Measurements from ENCODE around the gene PON1.

The PON1 gene

DNA sequence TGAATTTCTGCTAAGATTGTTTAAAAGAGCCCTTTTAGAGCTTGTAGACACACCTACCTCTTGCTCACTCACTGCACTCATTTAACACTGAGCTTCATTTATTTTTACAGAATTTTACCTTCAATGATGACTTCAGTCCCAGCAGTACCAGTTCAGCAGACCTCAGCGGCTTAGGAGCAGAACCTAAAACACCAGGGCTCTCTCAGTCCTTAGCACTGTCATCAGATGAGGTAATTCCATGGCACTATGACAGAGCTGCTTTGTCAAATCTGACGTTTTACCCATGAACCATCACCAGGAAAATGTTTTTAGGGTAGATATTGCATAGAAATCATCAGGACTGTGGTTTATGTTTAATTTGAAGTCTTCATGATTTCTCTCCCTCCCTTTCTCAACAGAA, 38.2 kb downstream of the PON1 start:
- Histone ChIP-seq H3K36me3 (no peaks in the 10 kb centered on the region), H3K4me1 (no peaks in the 10 kb centered on the region), H3K9me3 (no peaks in the 10 kb centered on the region), H3K4me3 (ENCODE audit: low read depth, low read length) (no peak overlapping the region), H3K27me3 (0 out of 2 replicates have a peak, but pooled peaks cover 6% of the 10 kb centered on the region)
- TF ChIP-seq CTCF (IDR thresholded peaks at IDR 0.05; ENCODE audit: low read depth, low read length) = no peak
- no peak for DNase-seq

- TF ChIP-seq CTCF (IDR thresholded peaks at IDR 0.05; ENCODE audit: low read depth, low read length) = no peak
- Histone ChIP-seq H3K4me3 (ENCODE audit: low read depth, low read length) (no peak overlapping the region), H3K9me3 (no peaks in the 10 kb centered on the region), H3K27me3 (no peaks in the 10 kb centered on the region), H3K4me1 (no peaks in the 10 kb centered on the region), H3K36me3 (no peaks in the 10 kb centered on the region)
- DNase-seq = no peak
Observed at GRCh38 chr7:95279417-95279816, 44.9 kb downstream of the PON1 start.

DNA sequence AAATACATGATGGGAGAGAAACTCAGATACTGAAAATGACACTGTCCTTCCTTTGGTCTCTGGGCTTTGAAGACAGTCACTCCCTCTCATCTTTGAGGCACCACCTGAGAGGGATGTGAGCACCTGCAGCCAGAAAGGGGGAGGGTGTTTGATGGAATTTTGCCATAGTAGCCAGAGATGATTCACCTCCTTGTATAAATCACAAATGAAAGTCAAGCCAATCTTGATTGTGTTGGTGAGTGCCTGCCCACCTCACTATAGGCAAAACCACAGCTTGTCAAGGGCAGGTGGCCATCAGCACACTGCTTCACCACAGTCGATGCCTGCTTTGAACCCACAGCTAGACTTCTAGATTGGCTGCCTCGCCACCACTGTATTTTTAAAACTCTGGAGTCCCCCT, 48.2 kb downstream of the PON1 start:
- Histone ChIP-seq H3K36me3 (no peaks in the 10 kb centered on the region), H3K27me3 (no peaks in the 10 kb centered on the region), H3K4me3 (ENCODE audit: low read depth, low read length) (no peak overlapping the region), H3K4me1 (no peaks in the 10 kb centered on the region), H3K9me3 (no peaks in the 10 kb centered on the region)
- DNase-seq = no peak
- TF ChIP-seq CTCF (IDR thresholded peaks at IDR 0.05; ENCODE audit: low read depth, low read length) = no peak

DNA sequence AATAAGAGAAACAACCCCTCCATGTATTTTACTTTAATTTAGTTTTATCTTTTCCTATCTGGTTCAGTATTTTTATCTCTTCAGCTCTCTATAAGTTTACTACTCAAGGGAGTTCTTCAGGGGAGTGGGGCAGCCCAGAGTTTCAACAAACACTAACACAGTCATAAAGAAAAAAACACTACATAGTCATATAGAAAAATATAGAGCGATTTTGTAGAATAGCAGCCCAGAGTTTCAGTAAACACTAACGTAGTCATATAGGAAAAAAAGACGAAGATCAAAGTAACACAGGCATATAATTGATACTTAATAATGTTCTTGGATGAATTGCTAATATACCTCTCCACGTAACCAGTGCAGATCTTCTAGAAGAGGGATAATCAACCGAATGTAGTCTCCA, 54.7 kb downstream of the PON1 start:
- no peak for TF ChIP-seq CTCF (IDR thresholded peaks at IDR 0.05; ENCODE audit: low read depth, low read length)
- DNase-seq = no peak
- H3K36me3 ChIP-seq = no peaks in the 10 kb centered on the region
- no peaks in the 10 kb centered on the region for H3K27me3 ChIP-seq
- no peaks in the 10 kb centered on the region for H3K9me3 ChIP-seq
- no peak overlapping the region for H3K4me3 ChIP-seq (ENCODE audit: low read depth, low read length)
- no peaks in the 10 kb centered on the region for H3K4me1 ChIP-seq

- no peaks in the 10 kb centered on the region for H3K27me3 ChIP-seq
- H3K4me3 ChIP-seq (ENCODE audit: low read depth, low read length) = no peak overlapping the region
- TF ChIP-seq CTCF (IDR thresholded peaks at IDR 0.05; ENCODE audit: low read depth, low read length) = no peak
- DNase-seq = no peak
- no peaks in the 10 kb centered on the region for H3K4me1 ChIP-seq
- H3K36me3 ChIP-seq = no peaks in the 10 kb centered on the region
- no peaks in the 10 kb centered on the region for H3K9me3 ChIP-seq
Observed at GRCh38 chr7:95267754-95268153, 56.6 kb downstream of the PON1 start.

DNA sequence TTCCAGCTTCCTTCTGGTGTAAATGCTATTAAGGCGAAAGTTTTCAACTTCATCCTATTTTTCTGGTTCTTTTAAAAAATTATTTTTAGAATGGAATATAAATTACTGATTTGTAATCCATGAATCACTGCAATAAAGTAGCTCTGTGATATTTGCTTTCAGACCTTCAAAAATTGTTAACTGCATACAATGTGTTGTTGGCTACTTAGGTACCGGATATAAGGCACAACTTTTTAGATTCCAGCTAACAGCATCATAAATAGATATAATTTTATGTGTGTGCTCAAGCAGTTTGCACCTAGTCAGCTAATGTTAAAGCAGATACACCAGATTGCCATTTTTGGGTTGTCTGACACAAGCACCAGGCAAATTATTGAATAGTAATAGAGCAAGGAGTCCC, 58.7 kb downstream of the PON1 start:
- no peak for TF ChIP-seq CTCF (IDR thresholded peaks at IDR 0.05; ENCODE audit: low read depth, low read length)
- Histone ChIP-seq H3K4me3 (ENCODE audit: low read depth, low read length) (no peak overlapping the region), H3K4me1 (no peaks in the 10 kb centered on the region)

More for the DNA sequence above, 58.7 kb downstream of the PON1 start:
- no peaks in the 10 kb centered on the region for H3K9me3 ChIP-seq
- no peaks in the 10 kb centered on the region for H3K27me3 ChIP-seq
- H3K36me3 ChIP-seq = no peaks in the 10 kb centered on the region
- no peak for DNase-seq
